Measurements from ENCODE around the gene CD6.

- TF ChIP-seq CTCF (IDR thresholded peaks at IDR 0.05; ENCODE audit: low read depth, low read length) (no peak), POLR2A (IDR thresholded peaks at IDR 0.05; ENCODE audit: extremely low read depth, insufficient read length) (no peak), MYC (IDR thresholded peaks at IDR 0.05; ENCODE audit: low read depth, low read length) (no peak), MAX (IDR thresholded peaks at IDR 0.05; ENCODE audit: low read depth, low read length) (no peak)
Observed at GRCh38 chr11:61010466-61011228, 39.2 kb downstream of the CD6 start.
